ENCODE data around the gene HDAC4. TPM values are rescaled to one million over a fixed set of nuclear protein-coding genes. Genes with fewer than 3 reads are reported as not detected.

HDAC4 gene
- total RNA-seq, 1 experiment from 2014 or later = 44.4 TPM

DNA sequence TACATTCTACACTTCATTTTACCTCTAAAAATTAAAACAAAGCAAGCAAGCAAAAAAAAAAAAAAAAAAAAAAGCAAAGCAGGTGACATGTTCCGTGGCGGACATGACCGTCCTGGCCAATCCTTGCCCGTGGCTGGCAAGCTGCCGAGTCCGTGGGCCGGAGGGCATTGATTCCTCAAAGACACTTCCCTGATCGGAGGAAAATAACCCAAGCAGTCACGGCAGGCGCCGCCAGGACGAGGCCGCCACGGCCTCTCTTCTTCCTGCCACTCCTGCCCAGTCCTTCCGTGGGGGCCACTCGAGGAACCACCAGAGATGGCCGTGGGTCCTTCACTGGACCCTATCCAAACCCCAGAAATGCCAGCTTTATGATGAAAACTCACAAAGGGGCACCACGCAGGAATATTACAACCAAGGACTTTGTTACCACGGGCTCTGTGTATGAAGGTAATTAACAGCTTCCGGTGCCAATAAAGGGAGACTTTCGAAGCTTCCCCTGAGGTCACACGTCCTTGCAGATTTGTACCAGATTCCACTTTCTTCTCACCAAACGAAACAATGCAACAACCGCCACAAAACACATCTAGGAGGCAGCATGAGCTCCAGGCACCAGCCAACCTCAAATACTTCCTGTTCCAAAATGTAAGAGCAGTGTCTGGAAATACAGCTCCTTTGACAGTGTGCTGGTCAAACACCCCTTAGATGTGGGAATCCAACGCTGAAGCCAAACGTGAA, 170.3 kb downstream of the HDAC4 start (continued):
- TF ChIP-seq, protein P1, sequence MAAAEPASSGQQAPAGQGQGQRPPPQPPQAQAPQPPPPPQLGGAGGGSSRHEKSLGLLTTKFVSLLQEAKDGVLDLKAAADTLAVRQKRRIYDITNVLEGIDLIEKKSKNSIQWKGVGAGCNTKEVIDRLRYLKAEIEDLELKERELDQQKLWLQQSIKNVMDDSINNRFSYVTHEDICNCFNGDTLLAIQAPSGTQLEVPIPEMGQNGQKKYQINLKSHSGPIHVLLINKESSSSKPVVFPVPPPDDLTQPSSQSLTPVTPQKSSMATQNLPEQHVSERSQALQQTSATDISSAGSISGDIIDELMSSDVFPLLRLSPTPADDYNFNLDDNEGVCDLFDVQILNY (CRISPR knock-in tag; IDR thresholded peaks at IDR 0.05) = no peak
- TF ChIP-seq ZNF396 (CRISPR knock-in tag; IDR thresholded peaks at IDR 0.05; ENCODE audit: borderline replicate concordance) (no peak), RELA (CRISPR knock-in tag; IDR thresholded peaks at IDR 0.05; ENCODE audit: borderline replicate concordance) (no peak), NR3C1 (CRISPR knock-in tag; conservative IDR thresholded peaks at IDR 0.05; ENCODE audit: low read depth) (no peak), ATF1 (CRISPR knock-in tag; IDR thresholded peaks at IDR 0.05) (no peak)
- TF ChIP-seq, protein P2, sequence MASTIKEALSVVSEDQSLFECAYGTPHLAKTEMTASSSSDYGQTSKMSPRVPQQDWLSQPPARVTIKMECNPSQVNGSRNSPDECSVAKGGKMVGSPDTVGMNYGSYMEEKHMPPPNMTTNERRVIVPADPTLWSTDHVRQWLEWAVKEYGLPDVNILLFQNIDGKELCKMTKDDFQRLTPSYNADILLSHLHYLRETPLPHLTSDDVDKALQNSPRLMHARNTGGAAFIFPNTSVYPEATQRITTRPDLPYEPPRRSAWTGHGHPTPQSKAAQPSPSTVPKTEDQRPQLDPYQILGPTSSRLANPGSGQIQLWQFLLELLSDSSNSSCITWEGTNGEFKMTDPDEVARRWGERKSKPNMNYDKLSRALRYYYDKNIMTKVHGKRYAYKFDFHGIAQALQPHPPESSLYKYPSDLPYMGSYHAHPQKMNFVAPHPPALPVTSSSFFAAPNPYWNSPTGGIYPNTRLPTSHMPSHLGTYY (CRISPR knock-in tag; IDR thresholded peaks at IDR 0.05) = no peak
- TF ChIP-seq, protein P3, sequence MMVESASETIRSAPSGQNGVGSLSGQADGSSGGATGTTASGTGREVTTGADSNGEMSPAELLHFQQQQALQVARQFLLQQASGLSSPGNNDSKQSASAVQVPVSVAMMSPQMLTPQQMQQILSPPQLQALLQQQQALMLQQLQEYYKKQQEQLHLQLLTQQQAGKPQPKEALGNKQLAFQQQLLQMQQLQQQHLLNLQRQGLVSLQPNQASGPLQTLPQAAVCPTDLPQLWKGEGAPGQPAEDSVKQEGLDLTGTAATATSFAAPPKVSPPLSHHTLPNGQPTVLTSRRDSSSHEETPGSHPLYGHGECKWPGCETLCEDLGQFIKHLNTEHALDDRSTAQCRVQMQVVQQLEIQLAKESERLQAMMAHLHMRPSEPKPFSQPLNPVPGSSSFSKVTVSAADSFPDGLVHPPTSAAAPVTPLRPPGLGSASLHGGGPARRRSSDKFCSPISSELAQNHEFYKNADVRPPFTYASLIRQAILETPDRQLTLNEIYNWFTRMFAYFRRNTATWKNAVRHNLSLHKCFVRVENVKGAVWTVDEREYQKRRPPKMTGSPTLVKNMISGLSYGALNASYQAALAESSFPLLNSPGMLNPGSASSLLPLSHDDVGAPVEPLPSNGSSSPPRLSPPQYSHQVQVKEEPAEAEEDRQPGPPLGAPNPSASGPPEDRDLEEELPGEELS (CRISPR knock-in tag; IDR thresholded peaks at IDR 0.05) = no peak
- TF ChIP-seq, protein P4, sequence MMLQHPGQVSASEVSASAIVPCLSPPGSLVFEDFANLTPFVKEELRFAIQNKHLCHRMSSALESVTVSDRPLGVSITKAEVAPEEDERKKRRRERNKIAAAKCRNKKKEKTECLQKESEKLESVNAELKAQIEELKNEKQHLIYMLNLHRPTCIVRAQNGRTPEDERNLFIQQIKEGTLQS (CRISPR knock-in tag; conservative IDR thresholded peaks at IDR 0.05) = no peak

DNA sequence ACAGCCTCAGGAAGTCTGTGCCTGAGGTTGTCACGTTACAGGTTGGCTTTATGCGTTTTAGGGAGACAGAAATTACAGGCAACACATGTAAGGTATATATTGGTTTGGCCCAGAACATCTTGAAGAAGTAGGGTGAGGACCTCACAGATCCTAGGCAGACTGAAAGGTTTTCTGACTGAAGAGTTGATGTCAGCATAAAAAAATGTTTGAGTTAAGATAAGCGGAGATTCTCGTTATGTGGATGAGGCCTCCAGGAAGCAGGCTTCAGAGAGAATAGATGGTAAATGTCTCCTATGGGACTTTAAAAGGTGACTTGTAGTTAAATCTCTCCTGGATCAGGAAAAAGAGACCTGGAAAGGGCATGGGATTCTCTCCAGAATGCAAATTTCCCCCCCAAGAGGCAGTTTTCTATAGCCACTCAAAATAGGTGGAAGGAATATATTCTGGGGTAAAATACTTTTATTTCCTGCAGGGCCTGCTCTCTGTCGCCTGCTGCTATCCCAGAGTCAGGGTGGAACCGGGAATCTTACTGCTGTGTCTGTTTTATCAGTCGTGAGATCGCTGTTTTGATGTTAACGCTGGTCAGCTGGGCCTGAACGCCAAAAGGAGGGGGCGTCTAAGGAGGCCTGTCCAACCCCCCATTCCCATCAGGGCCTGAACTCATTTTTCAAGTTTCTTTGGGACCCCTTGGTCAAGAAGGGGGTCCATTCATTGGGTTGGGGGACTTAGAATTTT, 171.1 kb downstream of the HDAC4 start:
- H3K27ac Mint-ChIP-seq = peak overlapping the region; percentile 70; the same call in 1 of the 2 replicates
- DNase-seq (ENCODE audit: low spot score) = no peak
- CTCF ChIA-PET = no interaction called here
- no peak for TF ChIP-seq TEAD4 (CRISPR knock-in tag; IDR thresholded peaks at IDR 0.05)
- no peak for TF ChIP-seq HMGA2 (CRISPR knock-in tag; IDR thresholded peaks at IDR 0.05)
- TF ChIP-seq, protein P5, sequence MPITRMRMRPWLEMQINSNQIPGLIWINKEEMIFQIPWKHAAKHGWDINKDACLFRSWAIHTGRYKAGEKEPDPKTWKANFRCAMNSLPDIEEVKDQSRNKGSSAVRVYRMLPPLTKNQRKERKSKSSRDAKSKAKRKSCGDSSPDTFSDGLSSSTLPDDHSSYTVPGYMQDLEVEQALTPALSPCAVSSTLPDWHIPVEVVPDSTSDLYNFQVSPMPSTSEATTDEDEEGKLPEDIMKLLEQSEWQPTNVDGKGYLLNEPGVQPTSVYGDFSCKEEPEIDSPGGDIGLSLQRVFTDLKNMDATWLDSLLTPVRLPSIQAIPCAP (CRISPR knock-in tag; IDR thresholded peaks at IDR 0.05) = no peak
- no peak for TF ChIP-seq TEAD1 (CRISPR knock-in tag; IDR thresholded peaks at IDR 0.05)
- TF ChIP-seq, protein P6, sequence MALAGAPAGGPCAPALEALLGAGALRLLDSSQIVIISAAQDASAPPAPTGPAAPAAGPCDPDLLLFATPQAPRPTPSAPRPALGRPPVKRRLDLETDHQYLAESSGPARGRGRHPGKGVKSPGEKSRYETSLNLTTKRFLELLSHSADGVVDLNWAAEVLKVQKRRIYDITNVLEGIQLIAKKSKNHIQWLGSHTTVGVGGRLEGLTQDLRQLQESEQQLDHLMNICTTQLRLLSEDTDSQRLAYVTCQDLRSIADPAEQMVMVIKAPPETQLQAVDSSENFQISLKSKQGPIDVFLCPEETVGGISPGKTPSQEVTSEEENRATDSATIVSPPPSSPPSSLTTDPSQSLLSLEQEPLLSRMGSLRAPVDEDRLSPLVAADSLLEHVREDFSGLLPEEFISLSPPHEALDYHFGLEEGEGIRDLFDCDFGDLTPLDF (CRISPR knock-in tag; IDR thresholded peaks at IDR 0.05) = no peak
- TF ChIP-seq NFE2L1 (CRISPR knock-in tag; IDR thresholded peaks at IDR 0.05) = no peak
- TF ChIP-seq ZNF263 (CRISPR knock-in tag; IDR thresholded peaks at IDR 0.05; ENCODE audit: low read depth) = no peak
- TF ChIP-seq, protein P7, sequence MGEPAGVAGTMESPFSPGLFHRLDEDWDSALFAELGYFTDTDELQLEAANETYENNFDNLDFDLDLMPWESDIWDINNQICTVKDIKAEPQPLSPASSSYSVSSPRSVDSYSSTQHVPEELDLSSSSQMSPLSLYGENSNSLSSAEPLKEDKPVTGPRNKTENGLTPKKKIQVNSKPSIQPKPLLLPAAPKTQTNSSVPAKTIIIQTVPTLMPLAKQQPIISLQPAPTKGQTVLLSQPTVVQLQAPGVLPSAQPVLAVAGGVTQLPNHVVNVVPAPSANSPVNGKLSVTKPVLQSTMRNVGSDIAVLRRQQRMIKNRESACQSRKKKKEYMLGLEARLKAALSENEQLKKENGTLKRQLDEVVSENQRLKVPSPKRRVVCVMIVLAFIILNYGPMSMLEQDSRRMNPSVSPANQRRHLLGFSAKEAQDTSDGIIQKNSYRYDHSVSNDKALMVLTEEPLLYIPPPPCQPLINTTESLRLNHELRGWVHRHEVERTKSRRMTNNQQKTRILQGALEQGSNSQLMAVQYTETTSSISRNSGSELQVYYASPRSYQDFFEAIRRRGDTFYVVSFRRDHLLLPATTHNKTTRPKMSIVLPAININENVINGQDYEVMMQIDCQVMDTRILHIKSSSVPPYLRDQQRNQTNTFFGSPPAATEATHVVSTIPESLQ (CRISPR knock-in tag; IDR thresholded peaks at IDR 0.05) = no peak
- no peak for TF ChIP-seq IRF2 (CRISPR knock-in tag; IDR thresholded peaks at IDR 0.05; ENCODE audit: borderline replicate concordance, low read depth)
- TF ChIP-seq, protein P8, sequence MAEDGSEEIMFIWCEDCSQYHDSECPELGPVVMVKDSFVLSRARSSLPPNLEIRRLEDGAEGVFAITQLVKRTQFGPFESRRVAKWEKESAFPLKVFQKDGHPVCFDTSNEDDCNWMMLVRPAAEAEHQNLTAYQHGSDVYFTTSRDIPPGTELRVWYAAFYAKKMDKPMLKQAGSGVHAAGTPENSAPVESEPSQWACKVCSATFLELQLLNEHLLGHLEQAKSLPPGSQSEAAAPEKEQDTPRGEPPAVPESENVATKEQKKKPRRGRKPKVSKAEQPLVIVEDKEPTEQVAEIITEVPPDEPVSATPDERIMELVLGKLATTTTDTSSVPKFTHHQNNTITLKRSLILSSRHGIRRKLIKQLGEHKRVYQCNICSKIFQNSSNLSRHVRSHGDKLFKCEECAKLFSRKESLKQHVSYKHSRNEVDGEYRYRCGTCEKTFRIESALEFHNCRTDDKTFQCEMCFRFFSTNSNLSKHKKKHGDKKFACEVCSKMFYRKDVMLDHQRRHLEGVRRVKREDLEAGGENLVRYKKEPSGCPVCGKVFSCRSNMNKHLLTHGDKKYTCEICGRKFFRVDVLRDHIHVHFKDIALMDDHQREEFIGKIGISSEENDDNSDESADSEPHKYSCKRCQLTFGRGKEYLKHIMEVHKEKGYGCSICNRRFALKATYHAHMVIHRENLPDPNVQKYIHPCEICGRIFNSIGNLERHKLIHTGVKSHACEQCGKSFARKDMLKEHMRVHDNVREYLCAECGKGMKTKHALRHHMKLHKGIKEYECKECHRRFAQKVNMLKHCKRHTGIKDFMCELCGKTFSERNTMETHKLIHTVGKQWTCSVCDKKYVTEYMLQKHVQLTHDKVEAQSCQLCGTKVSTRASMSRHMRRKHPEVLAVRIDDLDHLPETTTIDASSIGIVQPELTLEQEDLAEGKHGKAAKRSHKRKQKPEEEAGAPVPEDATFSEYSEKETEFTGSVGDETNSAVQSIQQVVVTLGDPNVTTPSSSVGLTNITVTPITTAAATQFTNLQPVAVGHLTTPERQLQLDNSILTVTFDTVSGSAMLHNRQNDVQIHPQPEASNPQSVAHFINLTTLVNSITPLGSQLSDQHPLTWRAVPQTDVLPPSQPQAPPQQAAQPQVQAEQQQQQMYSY (CRISPR knock-in tag; IDR thresholded peaks at IDR 0.05) = no peak
- TF ChIP-seq ZNF232 (CRISPR knock-in tag; IDR thresholded peaks at IDR 0.05) = no peak
- TF ChIP-seq ZNF423 (CRISPR knock-in tag; IDR thresholded peaks at IDR 0.05) = no peak

More for the DNA sequence above, 171.1 kb downstream of the HDAC4 start:
- Mint-ChIP-seq H3K4me1 (peaks cover 37% of the 10 kb centered on the region), H3K36me3 (no peaks in the 10 kb centered on the region), H3K9me3 (no peaks in the 10 kb centered on the region), H3K4me3 (no peak overlapping the region), H3K27me3 (ENCODE audit: low read depth) (no peaks in the 10 kb centered on the region)
- no peak for ATAC-seq
- POLR2A ChIA-PET = interaction anchor here (0.7 kb wide), 1 partner anchor 1683 kb away, joined by 4 read pairs; no protein-coding TSS in a partner anchor

Data from WTC11 (cell line).